Measurements from ENCODE around the gene TMEM38A.
"Not testable (repeated sequence)": the region's sequence is repeated elsewhere in the genome, so short reads cannot be mapped to it uniquely, and the experiment has no call there.

The TMEM38A gene

GRCh38 chr19:16673231-16673630 lies 12.3 kb downstream of the TMEM38A start:
- Histone ChIP-seq H3K4me3 (ENCODE audit: low read depth, low read length) (no peak overlapping the region), H3K9me3 (ENCODE audit: control insufficient read depth, insufficient read depth, low read depth, low read length) (no peaks in the 10 kb centered on the region), H3K27ac (ENCODE audit: extremely low read depth, low read depth, low read length) (no peak overlapping the region), H3K36me3 (ENCODE audit: control insufficient read depth in 2 of 2, insufficient read depth in 1 of 2, low read length in 2 of 2) (no peaks in the 10 kb centered on the region), H3K4me1 (ENCODE audit: control insufficient read depth, insufficient read depth, low read length) (no peaks in the 10 kb centered on the region)
- ChIA-PET CTCF (interaction anchor here (1.6 kb wide), 2 partner anchors 41 to 48 kb away, joined by 4 read pairs; no protein-coding TSS in a partner anchor), POLR2A (no interaction called here)
- no peak for TF ChIP-seq ZNF585B (tag by site-specific recombination; IDR thresholded peaks at IDR 0.05)
- no peak for TF ChIP-seq OSR2 (tag by site-specific recombination; IDR thresholded peaks at IDR 0.05)
- TF ChIP-seq ZBTB7A (tag by site-specific recombination; IDR thresholded peaks at IDR 0.05; ENCODE audit: low read depth) = no peak
- TF ChIP-seq PRDM1 (tag by site-specific recombination; IDR thresholded peaks at IDR 0.05) = no peak
- no peak for TF ChIP-seq ZNF26 (tag by site-specific recombination; IDR thresholded peaks at IDR 0.05)
- TF ChIP-seq SP3 (tag by site-specific recombination; IDR thresholded peaks at IDR 0.05) = no peak
- TF ChIP-seq ZNF76 (tag by site-specific recombination; IDR thresholded peaks at IDR 0.05; ENCODE audit: borderline replicate concordance, low read depth) = no peak
- no peak for TF ChIP-seq KLF16 (tag by site-specific recombination; IDR thresholded peaks at IDR 0.05)
- no peak for TF ChIP-seq ZNF292 (tag by site-specific recombination; IDR thresholded peaks at IDR 0.05; ENCODE audit: borderline replicate concordance, low read depth)
- TF ChIP-seq, protein P1, sequence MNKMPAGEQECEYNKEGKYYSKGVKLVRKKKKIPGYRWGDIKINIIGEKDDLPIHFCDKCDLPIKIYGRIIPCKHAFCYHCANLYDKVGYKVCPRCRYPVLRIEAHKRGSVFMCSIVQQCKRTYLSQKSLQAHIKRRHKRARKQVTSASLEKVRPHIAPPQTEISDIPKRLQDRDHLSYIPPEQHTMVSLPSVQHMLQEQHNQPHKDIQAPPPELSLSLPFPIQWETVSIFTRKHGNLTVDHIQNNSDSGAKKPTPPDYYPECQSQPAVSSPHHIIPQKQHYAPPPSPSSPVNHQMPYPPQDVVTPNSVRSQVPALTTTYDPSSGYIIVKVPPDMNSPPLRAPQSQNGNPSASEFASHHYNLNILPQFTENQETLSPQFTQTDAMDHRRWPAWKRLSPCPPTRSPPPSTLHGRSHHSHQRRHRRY (tag by site-specific recombination; IDR thresholded peaks at IDR 0.05) = no peak
- no peak for TF ChIP-seq WT1 (tag by site-specific recombination; IDR thresholded peaks at IDR 0.05)

DNA sequence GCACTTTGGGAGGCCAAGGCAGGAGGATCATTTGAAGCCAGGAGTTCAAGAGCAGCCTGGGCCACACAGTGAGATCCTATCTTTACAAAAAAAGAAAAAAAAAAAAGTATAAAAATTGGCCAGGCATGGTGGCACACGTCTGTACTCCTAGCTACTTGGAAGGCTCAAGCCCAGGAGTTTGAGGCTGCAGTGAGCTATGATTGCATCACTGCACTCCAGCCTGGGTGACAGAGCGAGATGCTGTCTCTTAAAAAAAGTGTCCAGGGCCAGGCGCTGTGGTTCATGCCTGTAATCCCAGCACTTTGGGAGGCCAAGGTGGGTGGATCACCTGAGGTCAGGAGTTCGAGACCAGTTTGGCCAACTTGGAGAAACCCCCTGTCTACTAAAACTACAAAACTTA lies 12.9 kb downstream of the TMEM38A start:
- POLR2A ChIA-PET; H3K36me3 ChIP-seq (ENCODE audit: control insufficient read depth in 2 of 2, insufficient read depth in 1 of 2, low read length in 2 of 2); H3K27ac ChIP-seq (ENCODE audit: extremely low read depth, low read depth, low read length); H3K4me1 ChIP-seq (ENCODE audit: control insufficient read depth, insufficient read depth, low read length); H3K9me3 ChIP-seq (ENCODE audit: control insufficient read depth, insufficient read depth, low read depth, low read length); H3K4me3 ChIP-seq (ENCODE audit: low read depth, low read length): not testable (repeated sequence)
- CTCF ChIA-PET = interaction anchor here (1.6 kb wide), 2 partner anchors 41 to 48 kb away, joined by 4 read pairs; no protein-coding TSS in a partner anchor

- POLR2A ChIA-PET = interaction anchor here (0.6 kb wide), 1 partner anchor 16 kb away, joined by 6 read pairs; no protein-coding TSS in a partner anchor
- H3K36me3 ChIP-seq (ENCODE audit: control insufficient read depth in 2 of 2, insufficient read depth in 1 of 2, low read length in 2 of 2) = peaks cover 0 to 16% of the 10 kb centered on the region in 2 experiments; a peak in 1 of 3 replicates
- CTCF ChIA-PET = no interaction called here
- H3K4me3 ChIP-seq (ENCODE audit: low read depth, low read length) = no peak overlapping the region
- H3K9me3 ChIP-seq (ENCODE audit: control insufficient read depth, insufficient read depth, low read depth, low read length) = no peaks in the 10 kb centered on the region
- H3K27ac ChIP-seq (ENCODE audit: extremely low read depth, low read depth, low read length) = no peak overlapping the region
- no peaks in the 10 kb centered on the region for H3K4me1 ChIP-seq (ENCODE audit: control insufficient read depth, insufficient read depth, low read length)
- no peak for TF ChIP-seq ZNF2 (tag by site-specific recombination; IDR thresholded peaks at IDR 0.05)
- TF ChIP-seq ZNF629 (tag by site-specific recombination; IDR thresholded peaks at IDR 0.05) = no peak
- no peak for TF ChIP-seq ZNF623 (tag by site-specific recombination; IDR thresholded peaks at IDR 0.05)
- no peak for TF ChIP-seq EGR2 (tag by site-specific recombination; IDR thresholded peaks at IDR 0.05; ENCODE audit: low read depth)
- no peak for TF ChIP-seq WT1 (tag by site-specific recombination; IDR thresholded peaks at IDR 0.05)
- no peak for TF ChIP-seq ZNF280D (tag by site-specific recombination; IDR thresholded peaks at IDR 0.05)
- TF ChIP-seq ZNF146 (tag by site-specific recombination; IDR thresholded peaks at IDR 0.05) = no peak
- TF ChIP-seq ZNF571 (tag by site-specific recombination; IDR thresholded peaks at IDR 0.05) = no peak
- TF ChIP-seq ZSCAN5A (tag by site-specific recombination; IDR thresholded peaks at IDR 0.05) = no peak
- no peak for TF ChIP-seq INSM2 (tag by site-specific recombination; IDR thresholded peaks at IDR 0.05)
- TF ChIP-seq ZNF501 (tag by site-specific recombination; IDR thresholded peaks at IDR 0.05) = no peak
Observed at GRCh38 chr19:16676101-16676798, 15.3 kb downstream of the TMEM38A start.

All from HEK293 (cell line).